ENCODE data around the gene LYRM2. TPM values are rescaled to one million over a fixed set of nuclear protein-coding genes. Genes with fewer than 3 reads are reported as not detected.
A peak's percentile ranks its signal among the peaks of the same experiment; 100 is the strongest.

The LYRM2 gene
- total and polyA plus RNA-seq, 2 of the 8 experiments (the other 6 are each of a cell fraction or from before 2014, with no cell fraction given) = 7.3 to 25.7 TPM

DNA sequence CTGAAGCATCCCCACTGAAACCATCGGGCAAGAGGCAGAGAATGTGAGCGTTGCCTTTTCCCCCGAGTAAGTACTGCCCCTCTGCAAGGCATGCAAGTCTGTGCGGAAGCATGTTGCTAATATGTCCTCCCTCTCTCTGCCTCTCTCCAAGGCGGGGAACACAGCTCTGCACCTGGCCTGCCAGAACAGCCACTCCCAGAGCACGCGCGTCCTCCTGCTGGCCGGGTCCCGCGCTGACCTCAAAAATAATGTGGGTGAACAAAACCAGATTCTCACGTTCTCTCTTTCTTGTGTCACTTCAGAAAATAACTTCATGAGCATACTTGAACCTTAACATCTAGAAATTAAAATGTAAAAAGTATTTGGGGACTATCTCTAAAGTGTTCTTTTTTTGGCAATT, 26.4 kb downstream of the LYRM2 start:
- Histone ChIP-seq H3K4me2 (ENCODE audit: insufficient read depth in 1 of 2, low read depth in 2 of 2, low read length in 2 of 2) (no peak overlapping the region), H3K4me3 (ENCODE audit: extremely low read depth in 1 of 4, insufficient read depth in 2 of 4, low read depth in 3 of 4, low read length in 4 of 4) (no peak overlapping the region), H3K9ac (replicated peaks in 1 of 4; ENCODE audit: extremely low read depth in 1 of 4, low read depth in 3 of 4, low read length in 3 of 4) (no peak overlapping the region), H3K36me3 (ENCODE audit: control insufficient read depth in 2 of 4, insufficient read depth in 4 of 4, low read length in 3 of 4) (no peaks in the 10 kb centered on the region), H2AK5ac (ENCODE audit: low read depth, low read length) (no peak overlapping the region), H2BK20ac (ENCODE audit: low read length) (no peak overlapping the region), H4K8ac (ENCODE audit: extremely low read depth, insufficient read depth, low read length) (no peak overlapping the region), H3K18ac (ENCODE audit: extremely low read depth, low read length) (no peak overlapping the region), H2AFZ (ENCODE audit: low read length) (no peak overlapping the region), H2BK120ac (replicated peaks; ENCODE audit: low read depth, low read length) (no peak overlapping the region), H3K79me1 (ENCODE audit: low read depth, low read length) (no peaks in the 10 kb centered on the region; the same call in 1 of the 2 replicates), H2BK12ac (ENCODE audit: low read depth, low read length) (no peak overlapping the region), H3K23ac (ENCODE audit: insufficient read length) (no peak overlapping the region), H3K9me3 (ENCODE audit: insufficient read depth in 2 of 2, low read depth in 1 of 2, low read length in 1 of 2) (no peaks in the 10 kb centered on the region), H4K20me1 (replicated peaks in 1 of 2; ENCODE audit: control insufficient read depth in 1 of 2, insufficient read depth in 2 of 2, low read length in 2 of 2) (no peaks in the 10 kb centered on the region), H3K79me2 (ENCODE audit: control insufficient read depth in 1 of 2, insufficient read depth in 2 of 2, low read length in 2 of 2) (no peaks in the 10 kb centered on the region), H3K27ac (ENCODE audit: low read depth, low read length) (no peak overlapping the region), H3K56ac (replicated peaks; ENCODE audit: insufficient read length, low read depth, low read length) (no peak overlapping the region), H3K4me1 (replicated peaks in 1 of 4; ENCODE audit: control insufficient read depth in 3 of 4, insufficient read depth in 4 of 4, low read length in 3 of 4) (no peaks in the 10 kb centered on the region), H2BK15ac (ENCODE audit: low read length) (no peak overlapping the region), H3K4ac (replicated peaks; ENCODE audit: insufficient read length, low read depth, low read length) (no peak overlapping the region), H3K27me3 (replicated peaks in 1 of 4; ENCODE audit: control insufficient read depth in 3 of 4, extremely low read depth in 1 of 4, insufficient read depth in 3 of 4, low read length in 3 of 4) (no peaks in the 10 kb centered on the region), H4K91ac (replicated peaks; ENCODE audit: insufficient read length, low read length) (no peak overlapping the region), H3K14ac (ENCODE audit: insufficient read length) (no peak overlapping the region), H4K5ac (ENCODE audit: insufficient read length, low read depth, low read length) (no peak overlapping the region), H3K23me2 (ENCODE audit: low read depth, low read length) (no peaks in the 10 kb centered on the region), H2BK5ac (ENCODE audit: low read depth, low read length) (no peak overlapping the region)
- peak in 1 of 2 experiments; percentile 9 for DNase-seq (ENCODE audit: low read depth in 1 of 2, low spot score in 2 of 2)
- ChIA-PET CTCF (ENCODE audit: partially characterized antibody) (interaction anchor here (1.0 to 11.0 kb wide), 26 partner anchors 7 to 300 kb away, joined by 3 to 183 read pairs (median 6); partner anchors contain the start of gene ANKRD6), POLR2A (ENCODE audit: partially characterized antibody) (interaction anchor here (0.5 kb wide), 1 partner anchor 160 kb away, joined by 3 read pairs; no protein-coding TSS in a partner anchor)
- WGBS, 2 experiments (ENCODE audit: extremely low coverage in 1 of 2, insufficient coverage in 1 of 2, insufficient read length in 1 of 2, insufficient replicate concordance in 2 of 2, low coverage in 1 of 2, low lambda C conversion rate in 2 of 2, missing lambda C conversion rate in 1 of 2) = 81% methylated on average over 12 of the region's 12 CpGs; no CpG with 5 or more reads in 1 of the 2 experiments
- TF ChIP-seq YY1 (IDR thresholded peaks at IDR 0.05; ENCODE audit: low read depth, low read length) (no peak), GABPA (IDR thresholded peaks at IDR 0.05; ENCODE audit: borderline replicate concordance, insufficient read depth, low read length) (no peak), TCF12 (IDR thresholded peaks at IDR 0.05; ENCODE audit: low read depth, low read length) (peak; percentile 33; the same call in 1 of the 2 replicates), RAD21 (IDR thresholded peaks at IDR 0.05 in 1 of 2, conservative IDR thresholded peaks at IDR 0.05 in 1 of 2; ENCODE audit: low read depth in 2 of 2, low read length in 2 of 2) (peak; percentile 63 to 64), RXRA (IDR thresholded peaks at IDR 0.05; ENCODE audit: insufficient read depth, low read depth, low read length) (no peak)
- TF ChIP-seq, protein P1, sequence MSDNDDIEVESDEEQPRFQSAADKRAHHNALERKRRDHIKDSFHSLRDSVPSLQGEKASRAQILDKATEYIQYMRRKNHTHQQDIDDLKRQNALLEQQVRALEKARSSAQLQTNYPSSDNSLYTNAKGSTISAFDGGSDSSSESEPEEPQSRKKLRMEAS (IDR thresholded peaks at IDR 0.05) = 0 out of 2 replicates have a peak, but pooled peaks have one; percentile 24
- TF ChIP-seq, protein P2, sequence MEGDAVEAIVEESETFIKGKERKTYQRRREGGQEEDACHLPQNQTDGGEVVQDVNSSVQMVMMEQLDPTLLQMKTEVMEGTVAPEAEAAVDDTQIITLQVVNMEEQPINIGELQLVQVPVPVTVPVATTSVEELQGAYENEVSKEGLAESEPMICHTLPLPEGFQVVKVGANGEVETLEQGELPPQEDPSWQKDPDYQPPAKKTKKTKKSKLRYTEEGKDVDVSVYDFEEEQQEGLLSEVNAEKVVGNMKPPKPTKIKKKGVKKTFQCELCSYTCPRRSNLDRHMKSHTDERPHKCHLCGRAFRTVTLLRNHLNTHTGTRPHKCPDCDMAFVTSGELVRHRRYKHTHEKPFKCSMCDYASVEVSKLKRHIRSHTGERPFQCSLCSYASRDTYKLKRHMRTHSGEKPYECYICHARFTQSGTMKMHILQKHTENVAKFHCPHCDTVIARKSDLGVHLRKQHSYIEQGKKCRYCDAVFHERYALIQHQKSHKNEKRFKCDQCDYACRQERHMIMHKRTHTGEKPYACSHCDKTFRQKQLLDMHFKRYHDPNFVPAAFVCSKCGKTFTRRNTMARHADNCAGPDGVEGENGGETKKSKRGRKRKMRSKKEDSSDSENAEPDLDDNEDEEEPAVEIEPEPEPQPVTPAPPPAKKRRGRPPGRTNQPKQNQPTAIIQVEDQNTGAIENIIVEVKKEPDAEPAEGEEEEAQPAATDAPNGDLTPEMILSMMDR (IDR thresholded peaks at IDR 0.05; ENCODE audit: control extremely low read depth in 1 of 3, insufficient read depth in 1 of 3, low read depth in 1 of 3, low read length in 3 of 3) = peak; percentile 47 to 62 (median 57)
- FAIRE-seq = no peak
